Activated T-cell treated with anti-CD3 and anti-CD28 coated beads, Interleukin-2, amount 50 U/mL, for 72 hours (primary cell): ENCODE measurements around the gene YEATS4. TPM values are rescaled to one million over a fixed set of nuclear protein-coding genes. Genes with fewer than 3 reads are reported as not detected.

ENCODE experiments used
- ATAC-seq, 2 donors: fragments of 150-1000 bp; cut with Tn5 transposase; replicated peaks in 1 of 2; 2 replicates each; pipeline ENCODE4 v1.10.0; 2021; ENCODE audit warnings: moderate library complexity in 2 of 2, mild to moderate bottlenecking in 1 of 2
- DNase-seq, 2 donors: peaks; one replicate each; pipeline ENCODE4 v3.0.0; 2021 to 2022; ENCODE audit warnings: mixed read lengths in 1 of 2
- H3K27ac Mint-ChIP-seq: one replicate; pipeline ENCODE4 v1.8.0; 2022; ENCODE audit warnings: mild to moderate bottlenecking, moderate library complexity, mixed read lengths
- H3K27me3 Mint-ChIP-seq: one replicate; pipeline ENCODE4 v1.8.0; 2022; ENCODE audit warnings: low read depth, mixed read lengths
- H3K36me3 Mint-ChIP-seq, 2 donors: one replicate each; pipeline ENCODE4 v1.8.0; 2022; ENCODE audit warnings: mixed read lengths in 2 of 2, mild to moderate bottlenecking in 1 of 2; ENCODE audit not compliant: insufficient read depth in 2 of 2
- H3K4me1 Mint-ChIP-seq: one replicate; pipeline ENCODE4 v1.8.0; 2022; ENCODE audit warnings: low read depth, mixed read lengths
- H3K4me3 Mint-ChIP-seq, 2 donors: one replicate each; pipeline ENCODE4 v1.8.0; 2022; ENCODE audit warnings: mild to moderate bottlenecking in 2 of 2, mixed read lengths in 2 of 2, moderate library complexity in 2 of 2
- H3K9me3 Mint-ChIP-seq, 2 donors: one replicate each; pipeline ENCODE4 v1.8.0; 2022; ENCODE audit warnings: mixed read lengths in 2 of 2
- total RNA-seq, 2 donors: library from RNA; stranded (reverse); gene quantifications; one replicate each; pipeline ENCODE4 v1.2.3, GENCODE V29; 2022

The YEATS4 gene
- total RNA-seq, 2 donors from 2014 or later, result 49.3 to 54.5 TPM

DNA sequence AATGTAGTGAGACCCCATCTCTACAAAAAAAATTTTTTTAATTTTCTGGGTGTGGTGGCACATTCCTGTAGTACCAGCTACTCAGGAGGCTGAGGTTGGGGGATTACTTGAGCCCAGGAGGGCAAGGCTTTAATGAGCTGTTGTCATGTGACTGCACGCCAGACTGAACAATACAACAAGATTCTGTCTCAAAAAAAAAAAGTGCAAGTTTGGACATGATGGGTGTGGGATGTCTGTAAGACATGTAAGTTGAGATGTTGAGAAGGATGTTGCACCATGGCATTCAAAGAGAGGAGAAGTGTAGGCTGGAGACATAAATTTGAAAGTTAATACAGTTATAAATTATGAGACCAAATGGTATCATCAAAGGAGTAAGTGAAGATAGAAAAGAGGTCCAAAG is 23.5 kb downstream of the YEATS4 start:
- ATAC-seq, result no peak
- Mint-ChIP-seq H3K4me1 (peaks cover 12% of the 10 kb centered on the region), H3K36me3 (peaks cover 4 to 22% of the 10 kb centered on the region in 2 donors)

DNA sequence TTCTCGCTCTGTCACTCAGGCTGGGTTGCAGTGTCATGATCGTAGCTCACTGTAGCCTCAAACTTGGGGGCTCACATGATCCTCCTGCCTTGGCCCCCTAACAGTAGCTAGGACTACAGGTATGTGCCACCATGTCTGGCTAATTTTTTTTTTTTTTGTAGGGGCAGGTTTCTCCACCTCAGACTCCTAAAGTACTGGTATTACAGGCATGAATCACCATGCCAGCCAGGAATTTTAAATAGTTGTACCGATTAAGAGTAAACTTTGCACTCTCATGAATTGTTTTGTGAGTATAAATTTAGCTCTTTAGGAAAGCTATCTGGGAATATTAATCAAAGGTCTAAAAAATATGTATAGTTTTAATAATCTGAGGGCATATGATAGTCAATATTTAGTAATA is 25.5 kb downstream of the YEATS4 start:
- H3K36me3 Mint-ChIP-seq, result peaks cover 4 to 16% of the 10 kb centered on the region in 2 donors
- H3K27me3 Mint-ChIP-seq, result no peaks in the 10 kb centered on the region
- H3K27ac Mint-ChIP-seq, result no peak overlapping the region
- ATAC-seq (no peak), DNase-seq (no peak)
- H3K4me3 Mint-ChIP-seq, result no peak overlapping the region
- peaks cover 12% of the 10 kb centered on the region for H3K4me1 Mint-ChIP-seq
- no peaks in the 10 kb centered on the region for H3K9me3 Mint-ChIP-seq

More for the DNA sequence above, 23.5 kb downstream of the YEATS4 start:
- no peak overlapping the region for H3K27ac Mint-ChIP-seq
- no peak overlapping the region for H3K4me3 Mint-ChIP-seq
- no peaks in the 10 kb centered on the region for H3K27me3 Mint-ChIP-seq
- H3K9me3 Mint-ChIP-seq, result no peaks in the 10 kb centered on the region
- DNase-seq, result no peak

DNA sequence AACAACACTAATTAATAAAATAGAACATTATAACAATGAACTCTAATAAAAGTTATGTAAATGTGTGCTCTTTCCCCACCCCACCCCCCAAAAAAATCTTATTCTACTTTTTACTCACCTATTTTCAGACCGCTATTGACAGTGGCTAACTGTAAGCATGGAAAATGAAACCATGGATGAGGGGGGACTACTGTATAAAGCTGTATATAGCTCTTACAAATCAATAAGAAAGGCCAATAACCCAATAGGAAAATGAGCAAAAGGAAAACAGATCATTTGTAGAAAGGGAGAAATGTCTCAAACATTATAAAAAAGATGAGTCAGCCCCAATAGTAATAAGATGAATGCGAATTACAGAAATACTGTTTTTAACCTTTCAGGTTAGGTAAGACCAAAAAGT is 27.4 kb downstream of the YEATS4 start:
- no peaks in the 10 kb centered on the region for H3K9me3 Mint-ChIP-seq
- H3K27ac Mint-ChIP-seq, result peak overlapping the region; percentile 14
- no peaks in the 10 kb centered on the region for H3K27me3 Mint-ChIP-seq
- H3K4me1 Mint-ChIP-seq, result peaks cover 12% of the 10 kb centered on the region
- no peak overlapping the region for H3K4me3 Mint-ChIP-seq
- DNase-seq (no peak), ATAC-seq (peak; percentile 40 to 77)
- H3K36me3 Mint-ChIP-seq, result peaks cover 8 to 24% of the 10 kb centered on the region in 2 donors

DNA sequence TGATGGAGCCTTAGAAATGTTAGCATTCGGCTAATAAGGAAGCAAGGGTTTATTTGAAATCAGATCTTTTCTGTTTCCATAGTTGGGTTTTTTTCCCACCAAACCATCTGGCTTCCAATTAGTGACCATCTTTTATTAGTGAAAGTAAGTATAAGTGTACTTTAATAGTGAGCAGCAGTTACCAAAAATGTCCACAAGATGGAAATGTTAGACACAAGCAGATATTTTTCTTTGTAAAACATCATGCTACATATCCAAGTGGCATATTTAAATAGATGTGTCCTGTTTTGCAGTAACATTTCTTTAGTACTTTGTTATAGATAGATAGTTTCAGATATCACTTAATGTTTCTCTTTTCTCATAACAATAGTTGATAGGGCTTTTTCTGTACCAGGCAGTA is 28.8 kb downstream of the YEATS4 start:
- no peak overlapping the region for H3K4me3 Mint-ChIP-seq
- ATAC-seq (no peak), DNase-seq (no peak)
- no peaks in the 10 kb centered on the region for H3K9me3 Mint-ChIP-seq
- H3K4me1 Mint-ChIP-seq, result peaks cover 12% of the 10 kb centered on the region
- peaks cover 6 to 20% of the 10 kb centered on the region in 2 donors for H3K36me3 Mint-ChIP-seq
- H3K27me3 Mint-ChIP-seq, result no peaks in the 10 kb centered on the region
- H3K27ac Mint-ChIP-seq, result no peak overlapping the region

DNA sequence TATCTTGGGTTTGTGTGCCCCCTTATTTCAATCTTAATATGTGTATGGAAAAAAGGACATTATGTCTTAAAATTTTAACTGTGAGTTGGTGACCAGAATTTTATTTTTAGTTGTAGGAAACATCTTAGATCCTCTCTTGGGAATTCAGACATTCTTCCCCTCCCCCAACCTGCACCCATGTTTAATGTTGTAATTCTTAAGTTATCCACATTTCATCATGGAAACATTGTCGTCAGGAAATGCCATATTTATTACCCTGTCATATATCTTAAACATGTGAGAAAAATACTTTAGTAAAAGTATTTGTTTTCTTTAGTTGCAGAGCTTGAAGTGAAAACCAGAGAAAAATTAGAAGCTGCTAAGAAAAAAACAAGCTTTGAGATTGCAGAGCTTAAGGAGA is 30.3 kb downstream of the YEATS4 start:
- H3K36me3 Mint-ChIP-seq, result peaks cover 7 to 25% of the 10 kb centered on the region in 2 donors
- H3K4me1 Mint-ChIP-seq, result peaks cover 8% of the 10 kb centered on the region
- ATAC-seq, result no peak
- no peaks in the 10 kb centered on the region for H3K27me3 Mint-ChIP-seq
- peak overlapping the region; percentile 65 for H3K27ac Mint-ChIP-seq
- H3K9me3 Mint-ChIP-seq, result no peaks in the 10 kb centered on the region
- H3K4me3 Mint-ChIP-seq, result no peak overlapping the region
- no peak for DNase-seq

DNA sequence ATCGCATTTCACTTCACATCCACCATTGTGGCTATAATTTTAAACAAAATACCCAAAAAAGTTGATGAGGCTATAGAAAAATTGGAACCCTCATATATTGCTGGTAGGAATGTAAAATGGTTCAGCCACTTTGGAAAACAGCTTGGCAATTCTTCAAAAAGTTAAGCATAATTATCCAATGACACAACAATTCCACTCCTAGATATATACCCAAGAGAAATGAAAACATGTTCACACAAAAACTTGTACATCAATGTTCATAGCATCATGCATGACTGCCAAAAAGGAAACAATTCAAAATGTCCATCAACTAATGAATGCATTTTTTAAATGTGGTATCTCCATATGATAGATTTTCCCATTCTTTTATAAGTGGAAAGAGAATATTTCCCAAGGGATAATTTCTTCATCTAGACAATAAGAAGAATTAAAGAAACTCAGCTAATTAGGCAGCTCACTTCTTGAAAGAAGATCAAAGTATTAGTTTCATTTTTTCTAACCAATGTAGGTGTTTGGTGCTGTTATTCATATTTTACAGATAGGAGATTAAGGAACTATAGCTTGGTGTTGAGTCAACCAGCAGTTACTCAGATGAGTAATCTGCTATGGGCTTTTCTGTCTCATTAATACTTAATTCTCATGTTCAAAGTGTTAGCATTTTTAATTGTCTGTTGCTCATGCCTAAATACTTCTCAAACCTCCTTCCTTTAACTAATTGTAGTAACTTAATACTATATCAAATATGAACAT is 32.8 kb downstream of the YEATS4 start:
- Mint-ChIP-seq H3K36me3 (peaks cover 14 to 37% of the 10 kb centered on the region in 2 donors), H3K27ac (no peak overlapping the region), H3K27me3 (no peaks in the 10 kb centered on the region), H3K4me3 (no peak overlapping the region), H3K4me1 (no peaks in the 10 kb centered on the region), H3K9me3 (peaks cover 2 to 3% of the 10 kb centered on the region in 2 donors)
- DNase-seq (no peak), ATAC-seq (peak; percentile 44 to 53)

DNA sequence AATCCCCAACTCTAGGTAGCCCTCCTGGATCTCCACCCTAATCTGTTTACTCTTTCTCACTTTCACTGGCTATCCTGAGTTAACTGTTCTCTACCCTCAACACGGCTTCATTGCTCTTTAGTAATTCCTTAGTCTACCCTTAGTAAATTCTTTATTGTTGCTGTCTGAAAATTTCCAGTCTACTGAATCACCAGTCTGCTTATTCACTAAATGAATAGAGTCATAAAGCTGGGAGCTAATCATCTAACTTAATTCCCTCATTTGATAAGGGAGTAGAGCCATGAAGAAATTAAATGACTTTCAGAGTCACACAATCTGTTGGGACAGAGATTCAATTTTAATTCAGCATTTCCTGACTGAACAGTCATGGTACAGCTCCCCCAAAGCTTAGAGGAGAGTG is 36.5 kb downstream of the YEATS4 start:
- H3K4me3 Mint-ChIP-seq, result no peak overlapping the region
- no peak for ATAC-seq
- H3K27me3 Mint-ChIP-seq, result no peaks in the 10 kb centered on the region
- no peak for DNase-seq
- peaks cover 3 to 5% of the 10 kb centered on the region in 2 donors for H3K9me3 Mint-ChIP-seq
- peaks cover 11 to 34% of the 10 kb centered on the region in 2 donors for H3K36me3 Mint-ChIP-seq
- H3K27ac Mint-ChIP-seq, result peak overlapping the region; percentile 7
- no peaks in the 10 kb centered on the region for H3K4me1 Mint-ChIP-seq

DNA sequence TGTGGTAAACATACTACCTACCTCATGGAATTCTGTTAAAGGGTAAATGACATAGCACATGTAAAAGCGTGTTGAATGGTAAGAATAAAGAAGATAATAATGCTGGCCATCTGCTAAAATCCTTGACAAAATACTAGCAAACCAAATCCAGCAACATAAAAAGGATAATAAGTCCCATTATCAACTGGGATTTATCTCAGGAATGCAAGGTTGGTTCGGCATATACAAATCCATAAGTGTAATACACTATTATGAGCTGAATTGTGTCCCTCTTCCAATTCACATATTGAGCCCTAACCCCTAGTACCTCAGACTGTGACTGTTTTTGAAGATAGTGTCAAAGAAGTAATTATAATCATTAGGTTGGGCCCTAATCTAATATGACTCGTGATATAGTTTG is 37.4 kb downstream of the YEATS4 start:
- Mint-ChIP-seq H3K27ac (no peak overlapping the region), H3K4me3 (no peak overlapping the region), H3K4me1 (no peaks in the 10 kb centered on the region), H3K36me3 (peaks cover 8 to 26% of the 10 kb centered on the region in 2 donors), H3K9me3 (peaks cover 3 to 5% of the 10 kb centered on the region in 2 donors), H3K27me3 (no peaks in the 10 kb centered on the region)
- ATAC-seq (no peak), DNase-seq (no peak)

DNA sequence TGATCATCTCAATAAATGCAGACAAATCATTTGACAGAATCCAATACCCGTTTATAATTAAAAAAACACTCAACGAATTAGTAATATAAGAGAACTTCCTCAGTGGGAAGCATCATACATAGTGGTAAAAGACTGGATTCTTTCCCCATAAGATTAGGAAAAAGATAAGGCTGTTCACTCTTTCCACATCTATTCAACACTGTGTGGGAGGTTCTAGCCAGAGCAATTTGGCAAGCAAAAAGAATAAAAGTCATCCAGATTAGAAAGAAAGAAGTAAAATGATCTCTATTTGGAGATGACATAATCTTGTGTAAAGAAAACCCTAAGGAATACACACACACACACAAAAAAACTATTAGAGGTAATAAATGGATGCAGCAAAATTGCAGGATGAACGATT is 38.4 kb downstream of the YEATS4 start:
- no peak overlapping the region for H3K4me3 Mint-ChIP-seq
- peaks cover 3 to 5% of the 10 kb centered on the region in 2 donors for H3K9me3 Mint-ChIP-seq
- H3K27me3 Mint-ChIP-seq, result no peaks in the 10 kb centered on the region
- ATAC-seq (no peak), DNase-seq (no peak)
- no peak overlapping the region for H3K27ac Mint-ChIP-seq
- H3K4me1 Mint-ChIP-seq, result no peaks in the 10 kb centered on the region
- H3K36me3 Mint-ChIP-seq, result peaks cover 8 to 25% of the 10 kb centered on the region in 2 donors

DNA sequence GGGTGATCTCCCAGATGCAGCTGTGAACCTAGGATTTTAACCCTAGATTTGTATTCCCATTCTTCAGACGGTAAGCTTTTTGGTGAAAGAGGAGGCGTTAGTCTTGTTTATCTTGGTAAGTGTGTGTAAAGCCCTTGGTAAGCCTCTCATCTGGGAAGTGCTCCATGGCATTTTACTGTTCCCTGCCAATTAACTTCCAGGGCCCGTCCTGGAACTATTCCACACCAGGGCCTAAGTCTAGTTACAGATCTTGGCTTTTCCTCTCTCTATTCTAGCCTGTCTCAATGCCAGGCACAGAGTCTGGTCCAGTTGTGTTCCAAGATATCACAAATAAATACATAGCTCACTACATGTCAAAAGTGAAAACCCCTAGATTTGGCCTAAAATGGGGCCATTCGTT is 42.4 kb downstream of the YEATS4 start:
- H3K9me3 Mint-ChIP-seq, result peaks cover 3 to 4% of the 10 kb centered on the region in 2 donors
- DNase-seq, result no peak
- H3K4me1 Mint-ChIP-seq, result no peaks in the 10 kb centered on the region
- no peak overlapping the region for H3K27ac Mint-ChIP-seq
- H3K27me3 Mint-ChIP-seq, result no peaks in the 10 kb centered on the region
- H3K36me3 Mint-ChIP-seq, result peaks cover 0 to 9% of the 10 kb centered on the region in 2 donors
- no peak for ATAC-seq
- no peak overlapping the region for H3K4me3 Mint-ChIP-seq

DNA sequence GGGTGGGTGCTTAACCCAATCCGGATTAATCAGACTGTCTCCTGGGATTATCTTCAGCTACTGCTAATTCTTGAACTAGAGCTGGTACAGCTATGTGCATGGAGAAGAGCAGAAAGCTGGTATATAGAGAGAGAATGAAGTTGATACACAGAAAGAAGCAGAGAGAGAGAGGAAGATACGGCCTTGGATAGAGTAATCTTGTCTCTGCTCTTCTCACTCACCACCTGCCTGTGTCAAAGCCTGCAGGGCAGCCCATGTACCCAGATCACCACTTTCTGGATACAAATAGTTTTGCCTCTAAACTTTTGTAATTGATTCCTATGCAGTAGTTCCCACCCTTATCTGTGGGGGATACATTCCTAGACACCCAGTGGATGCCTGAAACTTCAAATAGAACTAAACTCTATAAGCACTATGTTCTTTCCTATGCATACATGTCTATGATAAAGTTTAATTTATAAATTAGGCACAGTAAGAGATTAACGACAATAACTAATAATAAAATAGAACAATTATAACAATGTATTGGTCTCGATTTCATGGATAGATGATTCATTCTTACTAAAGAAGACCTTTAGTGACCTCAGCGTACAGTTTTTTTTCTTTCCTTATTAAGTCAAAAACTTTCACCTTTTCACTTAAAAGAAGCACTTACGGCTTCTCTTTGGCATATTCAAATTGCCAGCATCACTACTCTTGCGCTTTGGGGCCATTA is 45.5 kb downstream of the YEATS4 start:
- peaks cover 0 to 3% of the 10 kb centered on the region in 2 donors for H3K9me3 Mint-ChIP-seq
- ATAC-seq, result no peak
- no peak for DNase-seq

DNA sequence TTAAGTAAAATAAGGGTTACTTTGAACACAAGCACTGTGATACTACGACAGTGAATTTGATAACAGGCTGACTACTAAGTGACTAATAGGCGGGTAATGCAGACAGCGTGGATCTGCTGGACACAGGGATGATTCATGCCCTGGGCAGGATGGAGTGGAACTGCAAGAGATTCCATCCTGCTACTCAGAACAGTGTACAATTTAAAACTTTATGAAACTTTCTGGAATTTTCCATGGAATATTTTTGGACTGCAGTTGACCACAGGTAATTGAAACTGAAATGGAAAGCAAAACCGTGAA is 46.0 kb downstream of the YEATS4 start:
- Mint-ChIP-seq H3K27me3 (no peaks in the 10 kb centered on the region), H3K27ac (no peak overlapping the region), H3K9me3 (peaks cover 0 to 3% of the 10 kb centered on the region in 2 donors), H3K4me1 (no peaks in the 10 kb centered on the region), H3K4me3 (no peak overlapping the region), H3K36me3 (peaks cover 0 to 4% of the 10 kb centered on the region in 2 donors)
- DNase-seq (no peak), ATAC-seq (no peak)

More for the DNA sequence above, 45.5 kb downstream of the YEATS4 start:
- H3K27me3 Mint-ChIP-seq, result no peaks in the 10 kb centered on the region
- no peak overlapping the region for H3K27ac Mint-ChIP-seq
- no peaks in the 10 kb centered on the region for H3K36me3 Mint-ChIP-seq
- no peak overlapping the region for H3K4me3 Mint-ChIP-seq
- no peaks in the 10 kb centered on the region for H3K4me1 Mint-ChIP-seq

DNA sequence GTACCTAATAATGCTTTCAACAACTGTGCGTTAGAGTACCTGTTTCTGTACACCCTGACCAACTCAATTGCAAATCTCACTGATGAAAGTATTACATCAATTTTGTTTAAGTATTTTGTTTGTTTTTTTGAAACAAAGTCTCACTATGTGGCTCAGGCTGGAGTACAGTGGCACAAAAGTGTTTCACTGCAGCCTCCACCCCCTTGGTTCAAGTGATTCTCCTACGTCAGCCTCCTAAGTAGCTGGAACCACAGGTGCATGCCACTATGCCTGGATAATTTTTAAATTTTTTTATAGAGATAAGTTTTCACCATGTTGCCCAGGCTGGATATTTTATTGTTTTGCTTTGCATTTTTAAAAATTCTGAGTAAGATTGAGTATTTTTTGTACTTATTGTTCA is 46.7 kb downstream of the YEATS4 start:
- Mint-ChIP-seq H3K9me3 (peaks cover 0 to 3% of the 10 kb centered on the region in 2 donors), H3K4me3 (no peak overlapping the region), H3K36me3 (peaks cover 0 to 4% of the 10 kb centered on the region in 2 donors), H3K4me1 (no peaks in the 10 kb centered on the region), H3K27ac (no peak overlapping the region), H3K27me3 (no peaks in the 10 kb centered on the region)
- no peak for DNase-seq
- no peak for ATAC-seq
